ENCODE results near the gene ANKRD33.

ANKRD33 gene

DNA sequence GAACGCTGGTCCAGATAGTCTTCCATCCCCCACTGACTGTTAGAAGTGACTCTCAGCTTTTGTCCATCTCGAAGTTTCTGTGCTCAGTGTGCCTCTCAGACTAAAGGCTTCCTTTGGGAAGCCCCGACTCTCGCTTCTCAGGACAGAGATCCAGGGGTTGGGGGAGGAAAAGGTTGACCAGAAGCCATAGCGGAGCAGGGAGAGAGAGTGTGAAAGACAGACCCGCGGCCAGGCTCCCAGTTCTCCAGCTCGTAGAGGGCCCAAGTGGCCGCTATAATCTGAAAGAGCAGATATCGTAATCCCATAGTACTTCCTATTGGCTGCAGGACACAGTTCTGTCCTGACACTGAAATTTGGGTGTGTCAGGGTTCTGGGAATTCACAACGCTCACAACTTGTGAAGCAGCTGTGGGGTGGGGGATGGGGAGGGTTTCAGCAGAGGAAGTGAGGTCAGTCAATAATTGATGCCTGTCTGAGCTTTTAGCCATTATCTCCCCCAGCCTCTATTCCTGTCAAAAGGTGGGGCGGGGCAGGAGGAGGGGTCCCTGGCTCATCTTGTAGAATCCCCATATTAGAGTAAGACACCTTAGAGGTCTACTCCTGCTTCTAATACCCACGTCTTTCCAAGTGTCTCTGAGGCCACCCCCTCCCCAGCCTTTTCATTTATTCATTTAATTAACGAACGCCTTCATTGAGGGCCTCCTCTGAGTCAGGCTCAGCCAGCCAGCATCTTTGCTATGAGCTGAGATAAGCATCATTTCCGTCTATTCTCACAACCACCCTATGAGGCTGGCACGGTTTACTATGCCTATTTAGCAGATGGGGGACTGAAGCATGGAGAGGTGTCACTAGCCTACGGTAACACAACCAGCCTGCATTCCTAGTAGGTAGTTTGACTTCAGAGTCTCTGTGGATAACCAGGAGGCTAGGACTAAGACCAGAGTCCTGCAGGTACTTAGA lies 17.8 kb downstream of the ANKRD33 start:
- no peak for DNase-seq

DNA sequence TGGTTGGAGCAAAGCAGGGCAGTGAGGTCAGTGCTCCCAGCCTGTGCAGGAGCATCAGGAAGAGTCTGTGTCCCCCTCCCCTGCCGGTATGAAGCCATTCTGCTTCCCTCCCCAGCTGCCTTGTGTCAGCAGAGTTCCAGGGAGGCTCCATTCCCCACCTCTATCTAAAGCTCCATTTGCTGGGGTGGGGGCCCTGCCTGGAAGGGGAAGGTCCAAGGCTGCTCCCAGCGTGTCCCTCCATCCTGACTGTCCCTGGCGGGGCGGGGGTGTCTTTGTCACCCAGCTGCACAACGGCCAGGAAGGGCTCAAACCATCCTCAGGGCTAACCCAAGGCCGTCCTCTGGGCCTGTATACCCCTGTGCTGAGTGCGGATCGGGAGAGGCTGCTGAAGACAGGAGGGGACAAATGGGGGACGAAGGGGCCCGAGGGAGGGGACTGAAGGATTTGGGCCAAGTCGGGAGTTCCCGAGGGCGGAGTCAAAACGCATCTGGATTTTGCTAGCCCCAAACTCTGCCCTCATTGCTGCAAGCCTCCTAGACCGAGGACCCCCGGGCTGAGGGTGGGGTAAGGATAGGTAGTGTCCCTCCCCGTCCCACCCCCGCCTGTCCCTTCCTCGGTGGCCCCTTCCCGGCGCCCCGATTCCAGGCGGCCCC lies 18.7 kb downstream of the ANKRD33 start:
- no peak for DNase-seq

GRCh38 chr12:51907083-51907855 lies 19.4 kb downstream of the ANKRD33 start, which contains the start of gene ACVRL1:
Gene ACVRL1, plus strand, starts transcription at chr12:51907504. Its CDS starts 4,971 bp downstream, at chr12:51912475.
- DNase-seq = no peak

GRCh38 chr12:51907856-51908425 lies 20.0 kb downstream of the ANKRD33 start:
- no peak for DNase-seq

GRCh38 chr12:51908876-51909592 lies 21.1 kb downstream of the ANKRD33 start:
- no peak for DNase-seq

- DNase-seq = no peak
Observed at GRCh38 chr12:51910168-51910567, 22.3 kb downstream of the ANKRD33 start.

- no peak for DNase-seq
Observed at GRCh38 chr12:51910691-51911090, 22.8 kb downstream of the ANKRD33 start.

DNA sequence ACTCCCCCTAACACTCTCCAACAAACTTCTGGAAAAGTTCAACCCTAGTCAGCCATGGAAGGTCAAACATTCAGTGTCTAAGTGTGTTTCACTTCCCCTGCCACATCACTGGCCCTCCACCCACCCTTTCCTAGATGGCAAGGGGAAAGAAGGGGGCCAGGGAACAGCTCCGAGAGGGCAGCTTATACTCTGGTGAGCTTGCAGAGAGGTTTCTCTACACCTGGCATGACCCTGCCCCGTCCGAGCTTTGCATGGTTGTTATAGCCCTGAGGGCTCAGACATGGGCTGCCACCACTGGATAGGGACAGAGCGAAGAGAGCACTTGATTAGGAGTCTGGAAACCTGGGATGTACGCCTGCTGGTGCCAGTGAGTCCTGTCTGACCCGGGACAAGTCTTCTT lies 23.4 kb downstream of the ANKRD33 start:
- DNase-seq = no peak

- DNase-seq = no peak
Observed at GRCh38 chr12:51911788-51912711, 24.1 kb downstream of the ANKRD33 start.

GRCh38 chr12:51913071-51914033 lies 25.4 kb downstream of the ANKRD33 start:
- peak; percentile 50 for DNase-seq

- no peak for DNase-seq
Observed at GRCh38 chr12:51914034-51914923, 26.4 kb downstream of the ANKRD33 start.

DNA sequence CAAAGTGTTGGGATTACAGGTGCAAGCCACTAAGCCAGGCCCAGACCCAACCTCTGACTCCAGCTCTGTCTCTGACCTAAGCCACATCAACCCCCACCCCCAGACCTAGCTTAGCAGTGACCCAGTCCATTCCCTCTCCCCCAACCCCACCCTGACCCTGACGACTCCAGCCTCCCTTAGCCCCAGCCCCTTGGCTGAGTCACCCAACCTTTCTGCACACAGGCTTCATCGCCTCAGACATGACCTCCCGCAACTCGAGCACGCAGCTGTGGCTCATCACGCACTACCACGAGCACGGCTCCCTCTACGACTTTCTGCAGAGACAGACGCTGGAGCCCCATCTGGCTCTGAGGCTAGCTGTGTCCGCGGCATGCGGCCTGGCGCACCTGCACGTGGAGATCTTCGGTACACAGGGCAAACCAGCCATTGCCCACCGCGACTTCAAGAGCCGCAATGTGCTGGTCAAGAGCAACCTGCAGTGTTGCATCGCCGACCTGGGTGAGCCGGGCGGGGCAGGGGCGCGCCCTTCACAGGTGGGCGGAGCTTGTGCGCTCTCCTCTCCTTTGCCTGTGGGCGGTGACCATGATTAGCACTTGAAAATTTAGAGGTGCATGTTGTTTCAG lies 27.2 kb downstream of the ANKRD33 start:
- no peak for DNase-seq

- no peak for DNase-seq
Observed at GRCh38 chr12:51915951-51916350, 28.0 kb downstream of the ANKRD33 start.

DNA sequence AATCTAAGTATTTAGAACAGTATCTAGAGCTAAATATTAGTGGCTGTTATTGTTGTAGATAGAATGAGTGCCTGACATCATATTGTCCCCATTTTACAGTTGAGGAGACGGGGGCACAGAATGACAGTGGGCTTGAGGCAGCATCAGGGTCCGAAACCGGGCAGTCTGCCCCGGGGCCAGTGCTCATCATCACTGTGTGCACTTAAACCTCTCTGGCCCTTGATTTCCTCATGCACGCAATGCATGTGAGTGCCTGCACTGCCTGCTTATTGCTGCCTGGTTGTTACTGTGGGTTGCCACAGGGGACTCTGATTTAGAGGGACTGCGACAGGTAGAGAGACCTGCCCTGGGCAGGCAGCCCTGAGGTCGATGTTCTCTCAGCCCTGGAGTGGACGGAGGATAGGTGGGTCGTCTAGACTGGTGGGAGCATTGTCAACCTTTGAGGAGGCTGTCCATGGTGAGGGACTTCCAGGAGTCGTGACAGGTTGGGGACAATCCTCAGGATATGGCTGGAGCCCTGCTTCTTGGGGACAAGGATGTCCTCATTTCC lies 29.2 kb downstream of the ANKRD33 start:
- no peak for DNase-seq

- no peak for DNase-seq
Observed at GRCh38 chr12:51917746-51918453, 30.0 kb downstream of the ANKRD33 start.

GRCh38 chr12:51920046-51920445 lies 32.1 kb downstream of the ANKRD33 start:
- no peak for DNase-seq

GRCh38 chr12:51921017-51921725 lies 33.3 kb downstream of the ANKRD33 start:
- DNase-seq = no peak
